ENCODE measurements around the gene CCNK.

The CCNK gene

DNA sequence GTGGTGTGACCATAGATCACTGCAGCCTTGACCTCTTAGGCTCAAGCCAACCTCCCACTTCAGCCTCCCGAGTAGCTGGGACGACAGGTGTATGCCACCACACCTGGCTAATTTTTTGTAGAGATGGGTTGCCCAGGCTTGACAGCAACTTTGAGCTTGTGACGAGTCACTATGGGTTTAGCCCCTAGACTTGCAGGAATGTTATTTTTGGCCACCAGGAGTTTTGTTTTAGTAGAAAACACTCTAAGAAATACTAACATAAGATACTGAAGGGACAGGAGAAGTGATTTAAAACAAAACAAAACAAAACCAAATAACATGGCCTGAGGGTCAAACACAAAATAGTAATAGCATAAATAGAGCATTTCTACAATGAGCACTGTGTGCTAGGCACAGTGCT lies 27.0 kb upstream of the CCNK start:
- TF ChIP-seq, protein P1, sequence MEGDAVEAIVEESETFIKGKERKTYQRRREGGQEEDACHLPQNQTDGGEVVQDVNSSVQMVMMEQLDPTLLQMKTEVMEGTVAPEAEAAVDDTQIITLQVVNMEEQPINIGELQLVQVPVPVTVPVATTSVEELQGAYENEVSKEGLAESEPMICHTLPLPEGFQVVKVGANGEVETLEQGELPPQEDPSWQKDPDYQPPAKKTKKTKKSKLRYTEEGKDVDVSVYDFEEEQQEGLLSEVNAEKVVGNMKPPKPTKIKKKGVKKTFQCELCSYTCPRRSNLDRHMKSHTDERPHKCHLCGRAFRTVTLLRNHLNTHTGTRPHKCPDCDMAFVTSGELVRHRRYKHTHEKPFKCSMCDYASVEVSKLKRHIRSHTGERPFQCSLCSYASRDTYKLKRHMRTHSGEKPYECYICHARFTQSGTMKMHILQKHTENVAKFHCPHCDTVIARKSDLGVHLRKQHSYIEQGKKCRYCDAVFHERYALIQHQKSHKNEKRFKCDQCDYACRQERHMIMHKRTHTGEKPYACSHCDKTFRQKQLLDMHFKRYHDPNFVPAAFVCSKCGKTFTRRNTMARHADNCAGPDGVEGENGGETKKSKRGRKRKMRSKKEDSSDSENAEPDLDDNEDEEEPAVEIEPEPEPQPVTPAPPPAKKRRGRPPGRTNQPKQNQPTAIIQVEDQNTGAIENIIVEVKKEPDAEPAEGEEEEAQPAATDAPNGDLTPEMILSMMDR (IDR thresholded peaks at IDR 0.05; ENCODE audit: low read depth, low read length) = no peak

DNA sequence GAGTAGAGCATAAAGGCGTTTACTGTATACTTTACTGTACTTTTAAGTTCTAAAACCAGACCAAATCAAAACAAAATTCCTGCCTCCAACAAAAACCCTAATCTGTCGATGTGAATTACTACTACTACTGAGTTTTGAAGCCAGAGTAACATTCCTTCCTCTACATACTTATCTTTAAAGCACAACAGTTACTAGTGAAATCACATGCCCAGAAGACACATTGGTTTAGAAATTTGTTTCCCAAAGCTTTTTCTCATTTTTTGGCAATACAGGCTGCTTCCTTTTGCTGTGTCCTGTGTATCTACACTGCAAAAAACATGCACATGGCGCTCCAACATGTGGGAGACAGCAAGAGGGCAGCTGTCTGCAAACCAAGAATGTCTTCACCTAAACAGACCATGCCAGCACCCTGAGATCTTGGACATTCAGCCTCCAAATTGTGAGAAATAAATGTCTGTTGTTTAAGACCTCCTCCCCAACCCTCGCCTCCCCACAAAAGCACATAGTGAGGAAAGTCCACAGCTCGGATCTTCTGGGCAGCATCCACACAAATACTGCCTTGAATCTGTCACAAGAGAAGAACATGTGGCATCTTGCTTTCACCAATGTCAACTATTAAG lies 21.6 kb upstream of the CCNK start:
- no peak for DNase-seq (ENCODE audit: extremely low read depth, low read depth)
- TF ChIP-seq, protein P1 (IDR thresholded peaks at IDR 0.05; ENCODE audit: low read depth, low read length) = no peak

More for the DNA sequence above, 27.0 kb upstream of the CCNK start:
- DNase-seq (ENCODE audit: extremely low read depth, low read depth) = no peak

DNA sequence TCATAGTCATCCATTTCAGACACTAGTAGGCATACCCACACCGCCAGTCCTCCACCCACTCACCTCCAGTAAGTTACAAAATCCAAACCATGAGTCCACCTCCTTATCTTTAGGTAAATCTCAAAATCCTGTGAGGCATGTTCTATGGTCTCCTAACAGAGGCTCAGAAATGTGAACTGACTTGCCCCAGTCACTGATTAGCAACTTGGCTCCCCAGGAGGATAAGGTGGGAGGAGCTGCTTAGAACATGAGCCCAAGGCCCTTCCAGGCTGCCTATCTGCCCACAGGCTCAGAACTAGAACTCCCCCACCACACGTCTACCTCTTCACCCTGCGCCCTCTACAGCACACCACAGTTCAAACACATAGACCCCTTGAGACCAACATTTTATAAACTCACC lies 20.4 kb upstream of the CCNK start:
- DNase-seq (ENCODE audit: extremely low read depth, low read depth) = no peak
- TF ChIP-seq, protein P1 (IDR thresholded peaks at IDR 0.05; ENCODE audit: low read depth, low read length) = no peak

DNA sequence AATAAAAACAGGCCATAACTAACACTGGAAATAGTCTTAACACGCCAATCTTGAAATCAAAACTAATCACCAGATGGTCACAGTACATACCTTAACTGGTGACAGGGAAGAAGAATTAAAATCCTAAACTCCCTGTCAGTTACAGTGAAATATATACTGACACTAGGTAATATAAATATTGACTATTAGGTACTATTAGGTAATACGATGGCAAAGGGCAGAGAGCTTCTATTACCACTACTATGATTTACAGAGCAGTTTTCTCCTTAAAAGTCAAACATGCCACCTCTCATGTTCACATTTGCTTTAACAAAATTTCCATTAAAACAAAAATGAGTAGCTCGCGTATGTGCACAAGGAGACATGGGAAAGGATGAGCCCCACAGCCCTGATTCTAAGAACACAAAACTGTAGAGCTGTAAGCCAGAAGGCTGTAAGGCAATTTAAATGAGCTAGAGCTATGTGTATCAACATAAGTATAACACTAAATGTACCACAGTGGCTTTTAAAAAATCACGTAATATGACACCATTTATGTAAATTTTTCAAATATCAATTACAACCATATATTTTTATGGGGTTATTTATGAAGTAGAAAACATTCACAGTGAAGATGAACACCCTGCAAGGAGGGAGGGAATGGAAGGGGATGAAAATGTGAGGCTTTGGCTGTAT lies 19.7 kb upstream of the CCNK start:
- TF ChIP-seq, protein P1 (IDR thresholded peaks at IDR 0.05; ENCODE audit: low read depth, low read length) = no peak
- no peak for DNase-seq (ENCODE audit: extremely low read depth, low read depth)

DNA sequence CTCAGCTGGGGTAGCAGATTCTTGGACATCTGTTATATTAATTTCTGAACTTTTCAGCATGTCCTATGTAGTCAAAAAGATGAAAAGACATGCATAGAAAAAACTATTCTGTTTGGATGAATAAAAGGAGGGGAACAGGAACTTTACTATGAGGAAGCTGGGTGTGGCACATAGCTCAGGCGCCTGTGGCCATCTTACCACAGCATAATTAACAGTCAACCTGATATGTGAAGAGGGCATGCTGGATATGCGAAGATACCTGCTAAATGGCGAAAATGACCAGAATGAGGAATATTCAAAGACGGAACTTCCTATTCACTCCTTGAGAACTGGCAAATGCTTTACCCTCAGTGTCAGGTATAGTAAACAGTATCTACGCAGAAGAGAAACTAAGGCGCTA lies 19.0 kb upstream of the CCNK start:
- TF ChIP-seq, protein P1 (IDR thresholded peaks at IDR 0.05; ENCODE audit: low read depth, low read length) = no peak
- DNase-seq (ENCODE audit: extremely low read depth, low read depth) = no peak

DNA sequence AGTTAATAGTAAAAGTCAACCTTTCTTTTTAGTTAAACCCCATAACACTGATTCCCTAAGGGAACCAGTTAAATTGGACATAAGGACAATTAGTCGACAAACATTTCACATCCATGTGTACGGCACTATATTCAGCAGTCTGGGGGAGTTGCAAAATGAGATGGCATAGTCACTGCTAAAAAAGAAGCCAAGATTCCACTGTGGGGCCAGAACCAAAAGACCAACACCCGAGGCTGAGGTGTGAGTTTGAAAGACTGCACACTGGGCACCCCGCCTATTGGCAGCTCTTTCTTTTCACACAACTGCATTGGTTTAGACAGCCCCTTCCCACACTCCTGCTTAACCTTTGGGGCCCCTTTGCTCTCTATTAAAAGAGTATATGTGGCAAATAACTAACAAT lies 17.2 kb upstream of the CCNK start:
- no peak for DNase-seq (ENCODE audit: extremely low read depth, low read depth)
- TF ChIP-seq, protein P1 (IDR thresholded peaks at IDR 0.05; ENCODE audit: low read depth, low read length) = no peak

DNA sequence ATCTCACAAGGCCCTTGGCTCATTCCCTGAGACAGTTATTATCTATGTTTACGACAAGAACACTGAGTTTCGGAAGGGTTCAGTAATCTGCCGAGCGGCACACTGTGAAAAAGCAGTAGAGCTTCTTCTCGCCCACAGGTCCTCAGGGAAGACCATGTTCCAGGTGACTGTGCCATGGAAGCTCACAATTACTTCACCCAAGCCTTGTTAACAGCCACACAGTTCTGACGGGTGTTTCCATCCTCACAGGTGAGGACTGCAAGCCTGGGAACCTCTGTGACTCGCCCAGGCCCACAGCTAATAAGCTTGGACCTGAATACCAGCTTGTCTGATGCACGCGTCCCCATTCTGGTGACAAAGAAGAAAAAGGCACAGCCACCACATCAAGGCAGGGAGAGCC lies 15.9 kb upstream of the CCNK start:
- DNase-seq (ENCODE audit: extremely low read depth, low read depth) = no peak
- TF ChIP-seq, protein P1 (IDR thresholded peaks at IDR 0.05; ENCODE audit: low read depth, low read length) = no peak
